ENCODE results near the gene PXDC1. TPM values are rescaled to one million over a fixed set of nuclear protein-coding genes. Genes with fewer than 3 reads are reported as not detected.

PXDC1 gene
- total RNA-seq, 4 donors from 2014 or later, result 8.8 to 47.1 (median 19.6) TPM

DNA sequence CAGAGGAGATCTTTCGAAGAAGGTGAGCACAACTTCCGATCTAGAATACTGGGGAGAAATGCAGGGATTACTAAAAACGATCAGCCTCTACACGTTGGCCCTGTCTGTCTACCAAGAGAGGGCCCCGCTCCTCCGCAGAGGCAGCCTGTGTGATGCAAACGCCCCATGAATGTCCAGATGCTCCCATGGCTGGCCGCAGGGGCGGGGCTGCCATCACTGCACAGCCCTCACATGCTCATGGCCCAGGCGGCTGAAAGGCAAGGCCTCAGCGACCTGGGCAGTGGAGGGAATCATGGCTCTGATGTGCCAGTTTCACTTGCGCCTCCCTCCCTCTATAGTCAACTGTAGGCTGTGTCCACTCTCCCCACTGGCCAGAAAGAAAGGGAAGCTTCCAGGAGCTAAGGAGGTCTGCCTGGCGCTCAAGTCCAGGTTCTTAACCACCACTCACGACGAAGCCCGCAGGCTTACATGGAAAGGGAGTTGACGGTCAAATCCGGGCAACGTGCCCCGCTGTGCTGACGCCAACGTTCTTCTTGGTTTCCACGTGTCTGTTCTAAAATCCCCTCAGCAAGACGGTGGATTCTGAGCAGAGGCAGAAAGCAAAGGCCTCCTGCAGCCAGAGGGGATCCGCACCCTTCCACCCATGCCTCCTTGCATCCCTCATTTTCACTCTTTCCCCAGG, 14.2 kb downstream of the PXDC1 start:
- TF ChIP-seq POLR2A (IDR thresholded peaks at IDR 0.05), result no peak
- TF ChIP-seq, protein P1, sequence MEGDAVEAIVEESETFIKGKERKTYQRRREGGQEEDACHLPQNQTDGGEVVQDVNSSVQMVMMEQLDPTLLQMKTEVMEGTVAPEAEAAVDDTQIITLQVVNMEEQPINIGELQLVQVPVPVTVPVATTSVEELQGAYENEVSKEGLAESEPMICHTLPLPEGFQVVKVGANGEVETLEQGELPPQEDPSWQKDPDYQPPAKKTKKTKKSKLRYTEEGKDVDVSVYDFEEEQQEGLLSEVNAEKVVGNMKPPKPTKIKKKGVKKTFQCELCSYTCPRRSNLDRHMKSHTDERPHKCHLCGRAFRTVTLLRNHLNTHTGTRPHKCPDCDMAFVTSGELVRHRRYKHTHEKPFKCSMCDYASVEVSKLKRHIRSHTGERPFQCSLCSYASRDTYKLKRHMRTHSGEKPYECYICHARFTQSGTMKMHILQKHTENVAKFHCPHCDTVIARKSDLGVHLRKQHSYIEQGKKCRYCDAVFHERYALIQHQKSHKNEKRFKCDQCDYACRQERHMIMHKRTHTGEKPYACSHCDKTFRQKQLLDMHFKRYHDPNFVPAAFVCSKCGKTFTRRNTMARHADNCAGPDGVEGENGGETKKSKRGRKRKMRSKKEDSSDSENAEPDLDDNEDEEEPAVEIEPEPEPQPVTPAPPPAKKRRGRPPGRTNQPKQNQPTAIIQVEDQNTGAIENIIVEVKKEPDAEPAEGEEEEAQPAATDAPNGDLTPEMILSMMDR (IDR thresholded peaks at IDR 0.05 in 4 of 5, conservative IDR thresholded peaks at IDR 0.05 in 1 of 5), result no peak
- in situ Hi-C loops (cut with MboI; ENCODE audit: low sequenced_read_pairs in 4 of 4), result loop anchor here (5.0 to 25.0 kb wide), 7 partner anchors 265 to 625 kb away; partner anchors contain the start of genes BPHL (in 1 of the 4) and ECI2 (in 1 of the 4)
- intact Hi-C loops (cut with DNase I; ENCODE audit: low total_unique reads), result no loop called here
- Histone ChIP-seq H3K27ac (no peak overlapping the region), H3K36me3 (peaks cover 0 to 30% of the 10 kb centered on the region in 2 donors), H3K4me3 (no peak overlapping the region), H3K9me3 (no peaks in the 10 kb centered on the region), H3K27me3 (no peaks in the 10 kb centered on the region), H3K4me1 (peaks cover 4 to 23% of the 10 kb centered on the region in 2 donors)
- ATAC-seq (no peak), DNase-seq (no peak)

DNA sequence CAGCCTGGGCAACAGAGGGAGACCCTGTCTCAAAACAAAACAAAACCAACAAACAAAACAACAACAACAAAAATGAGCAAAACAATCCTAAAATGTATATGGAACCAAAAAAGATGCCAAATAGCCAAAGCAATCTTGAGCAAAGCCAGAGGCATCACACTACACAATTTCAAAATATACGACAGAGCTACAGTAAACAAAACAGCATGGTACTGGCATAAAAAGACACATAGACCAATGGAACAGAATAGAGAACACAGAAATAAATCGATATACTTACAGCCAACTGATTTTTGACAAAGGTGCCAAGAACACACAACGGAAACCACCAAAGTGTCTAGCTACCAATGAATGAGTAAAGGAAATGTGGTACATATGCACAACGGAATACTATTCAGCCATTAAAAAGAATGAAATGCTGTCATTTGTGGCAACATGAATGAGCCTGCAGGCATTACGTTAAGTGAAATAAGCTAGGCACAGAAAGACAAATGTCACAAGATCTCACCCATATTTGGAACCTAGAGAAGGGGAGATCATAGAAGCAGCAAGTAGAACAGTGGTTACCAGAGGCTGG, 16.4 kb downstream of the PXDC1 start:
- H3K4me3 ChIP-seq, result no peak overlapping the region
- intact Hi-C loops (cut with DNase I; ENCODE audit: low total_unique reads), result no loop called here
- no peak overlapping the region for H3K27ac ChIP-seq
- peaks cover 0 to 1% of the 10 kb centered on the region in 2 donors for H3K4me1 ChIP-seq
- no peaks in the 10 kb centered on the region for H3K27me3 ChIP-seq
- peaks cover 0 to 30% of the 10 kb centered on the region in 2 donors for H3K36me3 ChIP-seq
- no peak for ATAC-seq
- in situ Hi-C loops (cut with MboI; ENCODE audit: low sequenced_read_pairs in 4 of 4), result loop anchor here (5.0 to 25.0 kb wide), 7 partner anchors 267 to 623 kb away; partner anchors contain the start of genes BPHL (in 1 of the 4) and ECI2 (in 1 of the 4)
- TF ChIP-seq POLR2A (IDR thresholded peaks at IDR 0.05), result no peak
- TF ChIP-seq, protein P1 (IDR thresholded peaks at IDR 0.05 in 4 of 5, conservative IDR thresholded peaks at IDR 0.05 in 1 of 5), result no peak
- no peak for DNase-seq
- no peaks in the 10 kb centered on the region for H3K9me3 ChIP-seq

GRCh38 chr6:3734023-3734422, 17.5 kb downstream of the PXDC1 start:
- in situ Hi-C loops (cut with MboI; ENCODE audit: low sequenced_read_pairs in 4 of 4), result loop anchor here (5.0 to 25.0 kb wide), 7 partner anchors 319 to 622 kb away; partner anchors contain the start of genes BPHL (in 1 of the 4) and ECI2 (in 1 of the 4)
- peaks cover 0 to 30% of the 10 kb centered on the region in 2 donors for H3K36me3 ChIP-seq
- no peaks in the 10 kb centered on the region for H3K27me3 ChIP-seq
- TF ChIP-seq, protein P1 (IDR thresholded peaks at IDR 0.05 in 4 of 5, conservative IDR thresholded peaks at IDR 0.05 in 1 of 5), result no peak
- no peak for TF ChIP-seq POLR2A (IDR thresholded peaks at IDR 0.05)
- no peak overlapping the region for H3K27ac ChIP-seq
- H3K4me3 ChIP-seq, result no peak overlapping the region
- no peaks in the 10 kb centered on the region for H3K9me3 ChIP-seq
- ATAC-seq, result no peak
- H3K4me1 ChIP-seq, result no peaks in the 10 kb centered on the region
- intact Hi-C loops (cut with DNase I; ENCODE audit: low total_unique reads), result no loop called here
- no peak for DNase-seq

DNA sequence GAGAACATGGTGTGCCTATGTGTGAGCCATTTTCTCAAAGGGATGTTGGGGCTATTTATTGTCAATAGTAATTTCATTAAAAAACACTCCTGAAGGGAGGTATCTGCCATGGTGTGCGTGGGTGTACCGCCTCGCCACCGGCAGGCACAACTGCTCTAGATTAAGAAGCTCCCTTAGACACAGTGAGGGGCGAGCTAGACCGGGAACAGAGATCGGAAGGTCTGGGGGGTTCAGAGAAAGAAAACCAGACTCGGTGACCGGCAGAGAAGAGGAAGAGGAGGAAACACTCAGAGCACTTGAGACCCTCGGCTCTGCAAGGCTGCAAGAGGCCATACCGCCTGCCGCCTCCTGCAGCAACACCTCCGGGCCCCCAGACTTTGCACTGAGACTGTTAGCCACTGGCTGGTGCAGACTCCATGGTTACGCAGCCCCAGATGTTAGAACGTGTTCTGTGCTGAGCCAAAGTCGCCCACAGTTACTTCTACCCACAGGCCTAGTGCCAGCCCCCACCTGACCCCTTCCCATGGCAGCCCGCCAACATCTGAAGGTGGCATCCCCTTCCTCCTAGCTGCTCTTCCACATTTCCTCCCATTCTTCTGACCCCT, 18.1 kb downstream of the PXDC1 start:
- Histone ChIP-seq H3K27ac (no peak overlapping the region), H3K4me3 (no peak overlapping the region), H3K9me3 (no peaks in the 10 kb centered on the region), H3K36me3 (peaks cover 0 to 30% of the 10 kb centered on the region in 2 donors), H3K27me3 (no peaks in the 10 kb centered on the region), H3K4me1 (no peaks in the 10 kb centered on the region)
- DNase-seq (no peak), ATAC-seq (no peak)
- no peak for TF ChIP-seq POLR2A (IDR thresholded peaks at IDR 0.05)
- TF ChIP-seq, protein P1 (IDR thresholded peaks at IDR 0.05 in 4 of 5, conservative IDR thresholded peaks at IDR 0.05 in 1 of 5), result no peak
- in situ Hi-C loops (cut with MboI; ENCODE audit: low sequenced_read_pairs in 4 of 4) (loop anchor here (5.0 to 25.0 kb wide), 7 partner anchors 319 to 621 kb away; partner anchors contain the start of genes BPHL (in 1 of the 4) and ECI2 (in 1 of the 4)), intact Hi-C loops (cut with DNase I; ENCODE audit: low total_unique reads) (no loop called here)

Measured in gastrocnemius medialis (tissue), 4 donors.